HEK293 (cell line): Measurements from ENCODE around the gene CTDSP2.

Experiments
- CTCF ChIA-PET: fragments of 350-600 bp; formaldehyde crosslinking; extraction: SDS; loops from one replicate; lab custom pipeline; 2021; ENCODE audit warnings: antibody characterized with exemption; lab: Yijun Ruan, JAX
- POLR2A ChIA-PET: fragments of 300-600 bp; formaldehyde crosslinking; extraction: SDS; loops from one replicate; lab custom pipeline; 2020; ENCODE audit warnings: antibody characterized with exemption, inconsistent platforms; lab: Yijun Ruan, JAX
- H3K27ac ChIP-seq: fragments of 200-500 bp; sonication (Bioruptor generic); 2 replicates; pipeline ENCODE4 v1.5.1; 2014; ENCODE audit warnings: low read depth, low read length, control low read depth, inconsistent platforms; ENCODE audit errors: extremely low read depth
- H3K36me3 ChIP-seq, 2 experiments: fragments of 200-500 bp in 1 of 2; sonication (Bioruptor generic) in 1 of 2; 1 replicate in 1 of 2; 2 replicates in 1 of 2; pipeline ENCODE4 v1.5.1; 2014 to 2017; ENCODE audit warnings: inconsistent platforms in 2 of 2, low read length in 2 of 2; ENCODE audit not compliant: control insufficient read depth in 2 of 2, insufficient read depth in 1 of 2
- H3K4me1 ChIP-seq: fragments of 200-500 bp; sonication (Bioruptor generic); 2 replicates; pipeline ENCODE4 v1.5.1; 2014; ENCODE audit warnings: mild to moderate bottlenecking, low read length, inconsistent platforms; ENCODE audit not compliant: control insufficient read depth, insufficient read depth
- H3K4me3 ChIP-seq: 2 replicates; pipeline ENCODE4 v1.5.1; 2011; ENCODE audit warnings: low read depth, mild to moderate bottlenecking, control low read depth, low read length, moderate library complexity
- H3K9me3 ChIP-seq: fragments of 200-500 bp; sonication (Bioruptor generic); 2 replicates; pipeline ENCODE4 v1.5.1; 2014; ENCODE audit warnings: low read depth, low read length, inconsistent platforms; ENCODE audit not compliant: control insufficient read depth, insufficient read depth
- GFI1B ChIP-seq: fragments of 450-650 bp; formaldehyde crosslinking; IDR thresholded peaks from 2 replicates; pipeline ENCODE4 v1.5.1; 2016; ENCODE audit warnings: missing biosample characterization, missing genetic modification characterization
- GLIS1 ChIP-seq: fragments of 450-650 bp; formaldehyde crosslinking; IDR thresholded peaks from 2 replicates; pipeline ENCODE4 v1.5.1; 2016; ENCODE audit warnings: missing biosample characterization, missing genetic modification characterization
- INSM2 ChIP-seq: fragments of 450-650 bp; formaldehyde crosslinking; IDR thresholded peaks from 2 replicates; pipeline ENCODE4 v1.5.1; 2016; ENCODE audit warnings: missing biosample characterization, missing genetic modification characterization
- KLF16 ChIP-seq: fragments of 450-650 bp; formaldehyde crosslinking; IDR thresholded peaks from 2 replicates; pipeline ENCODE4 v1.5.1; 2017; ENCODE audit warnings: missing biosample characterization, missing genetic modification characterization
- KLF7 ChIP-seq: fragments of 450-650 bp; formaldehyde crosslinking; IDR thresholded peaks from 2 replicates; pipeline ENCODE4 v1.5.1; 2016; ENCODE audit warnings: missing biosample characterization, missing genetic modification characterization, borderline replicate concordance
- OSR2 ChIP-seq: fragments of 450-650 bp; formaldehyde crosslinking; IDR thresholded peaks from 2 replicates; pipeline ENCODE4 v1.5.1; 2016; ENCODE audit warnings: missing biosample characterization, missing genetic modification characterization
- PATZ1 ChIP-seq: fragments of 450-650 bp; formaldehyde crosslinking; IDR thresholded peaks from 2 replicates; pipeline ENCODE4 v1.5.1; 2016; ENCODE audit warnings: missing biosample characterization, missing genetic modification characterization
- PRDM1 ChIP-seq: fragments of 450-650 bp; formaldehyde crosslinking; IDR thresholded peaks from 2 replicates; pipeline ENCODE4; 2016; ENCODE audit warnings: missing biosample characterization, missing genetic modification characterization
- PRDM4 ChIP-seq: fragments of 450-650 bp; formaldehyde crosslinking; IDR thresholded peaks from 2 replicates; pipeline ENCODE4 v1.5.1; 2017; ENCODE audit warnings: missing biosample characterization, missing genetic modification characterization
- TRIM28 ChIP-seq: IDR thresholded peaks from 2 replicates; pipeline ENCODE4 v1.6.1; 2011; ENCODE audit warnings: low read length, control low read depth, borderline replicate concordance
- ZBTB7A ChIP-seq: fragments of 450-650 bp; formaldehyde crosslinking; IDR thresholded peaks from 2 replicates; pipeline ENCODE4 v1.5.1; 2016; ENCODE audit warnings: low read depth, missing biosample characterization, missing genetic modification characterization
- ZBTB8A ChIP-seq: fragments of 450-650 bp; formaldehyde crosslinking; IDR thresholded peaks from 2 replicates; pipeline ENCODE4 v1.5.1; 2016; ENCODE audit warnings: missing biosample characterization, missing genetic modification characterization
- ZEB2 ChIP-seq: fragments of 450-650 bp; formaldehyde crosslinking; IDR thresholded peaks from 2 replicates; pipeline ENCODE4 v1.5.1; 2016; ENCODE audit warnings: missing biosample characterization, missing genetic modification characterization
- ZFHX2 ChIP-seq: fragments of 450-650 bp; formaldehyde crosslinking; conservative IDR thresholded peaks from 2 replicates; pipeline ENCODE4 v1.5.1; 2016; ENCODE audit warnings: missing biosample characterization, missing genetic modification characterization
- ZFP41 ChIP-seq: fragments of 450-650 bp; formaldehyde crosslinking; IDR thresholded peaks from 2 replicates; pipeline ENCODE4 v1.5.1; 2016; ENCODE audit warnings: missing biosample characterization, missing genetic modification characterization, borderline replicate concordance
- ZNF2 ChIP-seq: fragments of 450-650 bp; formaldehyde crosslinking; IDR thresholded peaks from 2 replicates; pipeline ENCODE4 v1.5.1; 2016; ENCODE audit warnings: missing biosample characterization, missing genetic modification characterization
- ZNF214 ChIP-seq: fragments of 450-650 bp; formaldehyde crosslinking; IDR thresholded peaks from 2 replicates; pipeline ENCODE4 v1.5.1; 2017; ENCODE audit warnings: missing biosample characterization, mild to moderate bottlenecking, missing genetic modification characterization, borderline replicate concordance
- ZNF24 ChIP-seq: fragments of 450-650 bp; formaldehyde crosslinking; IDR thresholded peaks from 2 replicates; pipeline ENCODE4 v1.5.1; 2016; ENCODE audit warnings: missing biosample characterization, missing genetic modification characterization
- ZNF354C ChIP-seq: fragments of 450-650 bp; formaldehyde crosslinking; IDR thresholded peaks from 2 replicates; pipeline ENCODE4 v1.5.1; 2016; ENCODE audit warnings: missing biosample characterization, missing genetic modification characterization, low read depth, borderline replicate concordance
- ZNF404 ChIP-seq: fragments of 450-650 bp; formaldehyde crosslinking; IDR thresholded peaks from 2 replicates; pipeline ENCODE4 v1.5.1; 2017; ENCODE audit warnings: missing biosample characterization, missing genetic modification characterization
- ZNF501 ChIP-seq: fragments of 450-650 bp; formaldehyde crosslinking; IDR thresholded peaks from 2 replicates; pipeline ENCODE4 v1.5.1; 2016; ENCODE audit warnings: missing biosample characterization, missing genetic modification characterization
- ZNF513 ChIP-seq: fragments of 450-650 bp; IDR thresholded peaks from 2 replicates; pipeline ENCODE4 v1.5.1; 2018; ENCODE audit warnings: missing biosample characterization, missing genetic modification characterization
- ZNF548 ChIP-seq: fragments of 450-650 bp; formaldehyde crosslinking; IDR thresholded peaks from 2 replicates; pipeline ENCODE4 v1.5.1; 2016; ENCODE audit warnings: missing biosample characterization, missing genetic modification characterization
- ZNF571 ChIP-seq: fragments of 450-650 bp; formaldehyde crosslinking; IDR thresholded peaks from 2 replicates; pipeline ENCODE4 v1.5.0; 2017; ENCODE audit warnings: missing biosample characterization, missing genetic modification characterization
- ZNF621 ChIP-seq: fragments of 450-650 bp; formaldehyde crosslinking; IDR thresholded peaks from 2 replicates; pipeline ENCODE4 v1.5.1; 2017; ENCODE audit warnings: missing biosample characterization, missing genetic modification characterization
- ZNF645 ChIP-seq: fragments of 450-650 bp; formaldehyde crosslinking; IDR thresholded peaks from 2 replicates; pipeline ENCODE4; 2016; ENCODE audit warnings: missing biosample characterization, missing genetic modification characterization
- TF ChIP-seq, protein P1 (sequence below): fragments of 450-650 bp; formaldehyde crosslinking; IDR thresholded peaks from 2 replicates; pipeline ENCODE4 v1.5.1; 2016; ENCODE audit warnings: missing biosample characterization, missing genetic modification characterization

The CTDSP2 gene

DNA sequence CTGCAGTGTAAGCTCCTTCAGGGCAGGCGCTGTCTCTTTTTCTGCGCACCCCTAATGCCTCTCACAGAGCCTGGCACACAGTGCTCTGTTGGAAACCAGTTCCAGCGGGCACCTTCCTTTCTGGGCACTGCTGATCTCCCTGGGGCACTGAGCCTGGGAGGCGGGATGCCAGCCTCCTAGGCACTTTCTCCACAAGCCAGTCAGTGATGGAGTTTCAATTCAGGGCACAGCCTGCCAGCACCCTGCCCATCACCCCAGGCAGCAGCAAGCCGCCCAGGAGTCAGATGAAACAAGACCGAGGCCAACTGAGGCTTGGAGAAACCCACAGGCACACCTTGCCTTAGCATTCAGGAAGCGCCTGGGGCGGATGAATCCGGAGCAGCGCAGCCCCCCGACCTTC lies 5.7 kb upstream of the CTDSP2 start:
- H3K4me1 ChIP-seq, result no peaks in the 10 kb centered on the region
- H3K27ac ChIP-seq, result no peak overlapping the region
- TF ChIP-seq ZFHX2, result no peak
- TF ChIP-seq ZBTB7A (tag by site-specific recombination), result no peak
- no peak for TF ChIP-seq ZNF645 (tag by site-specific recombination)
- TF ChIP-seq ZNF354C, result no peak
- no peak for TF ChIP-seq ZFP41
- no peak for TF ChIP-seq ZEB2 (tag by site-specific recombination)
- TF ChIP-seq ZNF2, result no peak
- TF ChIP-seq ZBTB8A (tag by site-specific recombination), result no peak
- no peak for TF ChIP-seq GLIS1 (tag by site-specific recombination)
- TF ChIP-seq TRIM28, result no peak
- TF ChIP-seq ZNF571 (tag by site-specific recombination), result no peak
- no peak for TF ChIP-seq PATZ1 (tag by site-specific recombination)
- TF ChIP-seq INSM2 (tag by site-specific recombination), result no peak
- no peak for TF ChIP-seq ZNF404 (tag by site-specific recombination)
- no peak for TF ChIP-seq ZNF513 (tag by site-specific recombination)
- no peak for TF ChIP-seq PRDM4
- no peak for TF ChIP-seq PRDM1 (tag by site-specific recombination)
- TF ChIP-seq ZNF501, result no peak
- ChIA-PET CTCF (no interaction called here), POLR2A (interaction anchor here (1.9 kb wide), 1 partner anchor 45 kb away, joined by 7 read pairs; no protein-coding TSS in a partner anchor)
- H3K4me3 ChIP-seq, result no peak overlapping the region
- no peaks in the 10 kb centered on the region for H3K9me3 ChIP-seq
- H3K36me3 ChIP-seq, result no peaks in the 10 kb centered on the region

DNA sequence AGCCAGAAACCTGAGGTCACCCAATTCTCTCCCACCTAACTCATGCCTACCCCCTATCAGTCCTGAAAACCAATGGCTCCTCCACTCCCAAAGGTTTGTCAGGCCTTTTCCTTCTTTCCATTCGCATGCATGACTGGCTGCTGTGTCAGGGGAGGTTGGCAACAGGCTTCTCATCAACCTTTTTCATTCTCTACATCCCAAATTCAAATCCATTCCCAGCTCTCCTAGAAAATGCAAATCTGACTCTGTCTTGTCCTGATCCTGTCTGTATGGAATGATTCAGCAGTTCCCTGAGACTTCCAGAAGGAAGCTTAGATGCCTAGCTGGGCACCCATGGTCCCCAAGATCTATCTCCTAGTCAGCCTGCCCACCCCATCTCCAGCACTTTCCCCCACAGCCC lies 5.0 kb upstream of the CTDSP2 start:
- Histone ChIP-seq H3K4me1 (no peaks in the 10 kb centered on the region), H3K9me3 (no peaks in the 10 kb centered on the region), H3K36me3 (no peaks in the 10 kb centered on the region), H3K4me3 (no peak overlapping the region), H3K27ac (no peak overlapping the region)
- POLR2A ChIA-PET, result interaction anchor here (1.9 kb wide), 1 partner anchor 45 kb away, joined by 7 read pairs; no protein-coding TSS in a partner anchor
- TF ChIP-seq ZNF404 (tag by site-specific recombination), result no peak
- TF ChIP-seq ZNF214 (tag by site-specific recombination), result no peak
- no peak for TF ChIP-seq ZNF24 (tag by site-specific recombination)
- no peak for TF ChIP-seq KLF7 (tag by site-specific recombination)
- no peak for TF ChIP-seq GFI1B (tag by site-specific recombination)
- TF ChIP-seq, protein P1, sequence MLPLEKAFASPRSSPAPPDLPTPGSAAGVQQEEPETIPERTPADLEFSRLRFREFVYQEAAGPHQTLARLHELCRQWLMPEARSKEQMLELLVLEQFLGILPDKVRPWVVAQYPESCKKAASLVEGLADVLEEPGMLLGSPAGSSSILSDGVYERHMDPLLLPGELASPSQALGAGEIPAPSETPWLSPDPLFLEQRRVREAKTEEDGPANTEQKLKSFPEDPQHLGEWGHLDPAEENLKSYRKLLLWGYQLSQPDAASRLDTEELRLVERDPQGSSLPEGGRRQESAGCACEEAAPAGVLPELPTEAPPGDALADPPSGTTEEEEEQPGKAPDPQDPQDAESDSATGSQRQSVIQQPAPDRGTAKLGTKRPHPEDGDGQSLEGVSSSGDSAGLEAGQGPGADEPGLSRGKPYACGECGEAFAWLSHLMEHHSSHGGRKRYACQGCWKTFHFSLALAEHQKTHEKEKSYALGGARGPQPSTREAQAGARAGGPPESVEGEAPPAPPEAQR (tag by site-specific recombination), result no peak
- TF ChIP-seq ZNF621, result no peak
- TF ChIP-seq OSR2, result no peak
- no peak for TF ChIP-seq ZNF548 (tag by site-specific recombination)
- TF ChIP-seq KLF16 (tag by site-specific recombination), result no peak
- CTCF ChIA-PET, result interaction anchor here (1.2 kb wide), 1 partner anchor 19 kb away, joined by 5 read pairs; no protein-coding TSS in a partner anchor
